Smooth muscle cell of the pulmonary artery (primary cell): Measurements from ENCODE around the gene DCBLD2. TPM values are rescaled to one million over a fixed set of nuclear protein-coding genes. Genes with fewer than 3 reads are reported as not detected.

ENCODE experiments used
- total RNA-seq: library from RNA; depleted of rRNA; stranded (reverse); fragments of >200 nt; gene quantifications from 2 replicates; pipeline ENCODE4 v1.2.3, GENCODE V29; 2014

Gene DCBLD2, protein sequence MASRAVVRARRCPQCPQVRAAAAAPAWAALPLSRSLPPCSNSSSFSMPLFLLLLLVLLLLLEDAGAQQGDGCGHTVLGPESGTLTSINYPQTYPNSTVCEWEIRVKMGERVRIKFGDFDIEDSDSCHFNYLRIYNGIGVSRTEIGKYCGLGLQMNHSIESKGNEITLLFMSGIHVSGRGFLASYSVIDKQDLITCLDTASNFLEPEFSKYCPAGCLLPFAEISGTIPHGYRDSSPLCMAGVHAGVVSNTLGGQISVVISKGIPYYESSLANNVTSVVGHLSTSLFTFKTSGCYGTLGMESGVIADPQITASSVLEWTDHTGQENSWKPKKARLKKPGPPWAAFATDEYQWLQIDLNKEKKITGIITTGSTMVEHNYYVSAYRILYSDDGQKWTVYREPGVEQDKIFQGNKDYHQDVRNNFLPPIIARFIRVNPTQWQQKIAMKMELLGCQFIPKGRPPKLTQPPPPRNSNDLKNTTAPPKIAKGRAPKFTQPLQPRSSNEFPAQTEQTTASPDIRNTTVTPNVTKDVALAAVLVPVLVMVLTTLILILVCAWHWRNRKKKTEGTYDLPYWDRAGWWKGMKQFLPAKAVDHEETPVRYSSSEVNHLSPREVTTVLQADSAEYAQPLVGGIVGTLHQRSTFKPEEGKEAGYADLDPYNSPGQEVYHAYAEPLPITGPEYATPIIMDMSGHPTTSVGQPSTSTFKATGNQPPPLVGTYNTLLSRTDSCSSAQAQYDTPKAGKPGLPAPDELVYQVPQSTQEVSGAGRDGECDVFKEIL
- 344 and 450 TPM in 2 replicates for total RNA-seq

DNA sequence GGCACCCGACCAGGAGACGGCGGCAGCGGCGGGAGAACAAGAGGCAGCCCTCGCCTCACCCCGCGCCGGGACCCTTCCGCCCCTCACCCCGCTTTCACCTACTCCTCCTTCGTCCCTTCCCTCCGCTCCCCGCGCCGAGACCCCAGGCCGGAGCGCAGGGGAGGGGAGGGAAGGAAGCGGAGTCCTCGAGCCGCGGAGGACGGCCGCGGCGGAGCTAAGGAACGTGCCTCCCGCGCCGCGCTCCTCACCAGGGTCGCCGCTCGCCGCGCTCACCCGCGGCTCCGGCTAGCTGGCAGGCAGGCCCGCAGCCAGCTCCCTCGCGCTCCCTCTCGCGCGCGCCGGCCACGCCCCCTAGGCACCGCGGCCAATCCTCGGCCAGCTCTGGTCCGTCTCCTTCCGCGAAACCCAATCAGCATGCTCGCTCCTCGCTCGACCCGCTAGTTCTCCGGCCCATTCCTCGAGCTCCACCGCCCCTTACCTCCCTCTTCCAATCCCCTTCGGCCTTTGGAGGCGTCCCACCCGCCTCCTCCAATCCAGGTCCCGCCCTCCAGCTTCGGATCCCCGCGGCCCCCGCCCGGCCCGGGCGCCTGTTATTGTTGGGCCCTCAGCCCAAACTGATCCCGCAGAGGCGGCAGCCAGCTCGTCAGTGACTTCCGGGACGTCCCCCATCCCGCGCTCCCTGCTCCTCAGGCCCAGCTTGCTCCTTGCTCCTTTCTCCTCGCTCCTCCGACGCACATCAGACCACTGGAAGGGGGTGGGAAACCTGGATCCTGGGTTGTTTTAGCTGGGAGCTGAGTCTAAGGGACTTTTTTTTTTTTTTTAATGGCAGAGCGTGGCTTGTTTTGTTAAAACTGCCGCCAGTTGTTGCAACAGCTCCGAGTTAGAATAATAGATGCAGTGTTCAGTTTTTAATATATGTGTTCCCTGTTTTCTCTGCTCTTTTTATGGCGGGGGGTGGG lies at the start of gene DCBLD2:
DCBLD2 (minus strand) TSS at position 304 of the 959 bp plus-strand sequence. CDS start 369 bp downstream, outside the sequence.

DNA sequence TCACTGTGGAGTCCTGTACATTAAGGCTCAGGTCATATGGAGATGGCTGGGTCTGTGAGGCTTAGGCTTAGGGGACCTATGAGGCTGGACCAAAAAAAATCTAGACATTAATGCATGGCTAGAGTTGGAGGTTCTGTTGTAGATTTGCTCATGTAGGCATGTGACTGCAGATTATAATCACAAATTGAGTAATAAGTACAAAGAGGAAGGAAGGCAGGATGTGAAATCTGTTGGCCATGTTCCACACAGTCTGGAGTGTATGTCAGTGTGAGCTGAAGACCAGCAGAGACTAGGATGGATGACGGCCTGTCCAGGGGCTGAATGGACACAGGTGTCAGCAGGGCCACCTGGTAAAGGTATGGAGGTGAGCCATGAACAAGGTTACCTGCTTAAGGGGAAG lies 138.4 kb downstream of the DCBLD2 start, which contains the start of gene ST3GAL6:
ST3GAL6 (plus strand) TSS at position 265 of the 400 bp plus-strand sequence. CDS start 5,101 bp downstream, outside the sequence.

Other genes with a start within 250 kb of the DCBLD2 start
- gene ST3GAL6, start 138.4 kb downstream of the DCBLD2 start, total RNA-seq, result 6.4 and 19.9 TPM in 2 replicates